ENCODE measurements around the gene ZC3H12D. TPM values are rescaled to one million over a fixed set of nuclear protein-coding genes. Genes with fewer than 3 reads are reported as not detected.

The ZC3H12D gene
- polyA plus RNA-seq, 1 of the 3 experiments (the other 2 are of a cell fraction): 0.03 TPM

Small RNAs within 50 kb of the gene (small RNA-seq; reads per million reads assigned to genes)
- gene RNU7-3P: 0 to 72.1 (median 5.8) reads per million in 7 experiments

Other genes starting within 250 kb of the ZC3H12D start
- 24.4 and 29.5 TPM in 2 replicates for gene TAB2, start 167.3 kb downstream of the ZC3H12D start, polyA plus RNA-seq (2012; rRNA removed)
- not detected in 2 replicates for gene SUMO4, start 84.8 kb downstream of the ZC3H12D start, polyA plus RNA-seq (2012; rRNA removed)
- 3.3 and 3.9 TPM in 2 replicates for gene PPIL4, start 61.0 kb upstream of the ZC3H12D start, polyA plus RNA-seq (2012; rRNA removed)
- gene GINM1, start 81.4 kb upstream of the ZC3H12D start, polyA plus RNA-seq (2012; rRNA removed): 24.4 and 27.8 TPM in 2 replicates
- 13.2 and 17.6 TPM in 2 replicates for gene KATNA1, start 163.7 kb upstream of the ZC3H12D start, polyA plus RNA-seq (2012; rRNA removed)
- gene LATS1, start 233.1 kb upstream of the ZC3H12D start, polyA plus RNA-seq (2012; rRNA removed): 6.9 and 9.3 TPM in 2 replicates